GM19397 (cell line): Measurements from ENCODE around the gene FBXL22.

Source experiments
- ATAC-seq: cut with Tn5 transposase; IDR thresholded peaks from one replicate; pipeline ENCODE4 v1.9.1; 2021; ENCODE audit warnings: mild to moderate bottlenecking, moderate library complexity; ENCODE audit not compliant: unreplicated experiment

The FBXL22 gene

DNA sequence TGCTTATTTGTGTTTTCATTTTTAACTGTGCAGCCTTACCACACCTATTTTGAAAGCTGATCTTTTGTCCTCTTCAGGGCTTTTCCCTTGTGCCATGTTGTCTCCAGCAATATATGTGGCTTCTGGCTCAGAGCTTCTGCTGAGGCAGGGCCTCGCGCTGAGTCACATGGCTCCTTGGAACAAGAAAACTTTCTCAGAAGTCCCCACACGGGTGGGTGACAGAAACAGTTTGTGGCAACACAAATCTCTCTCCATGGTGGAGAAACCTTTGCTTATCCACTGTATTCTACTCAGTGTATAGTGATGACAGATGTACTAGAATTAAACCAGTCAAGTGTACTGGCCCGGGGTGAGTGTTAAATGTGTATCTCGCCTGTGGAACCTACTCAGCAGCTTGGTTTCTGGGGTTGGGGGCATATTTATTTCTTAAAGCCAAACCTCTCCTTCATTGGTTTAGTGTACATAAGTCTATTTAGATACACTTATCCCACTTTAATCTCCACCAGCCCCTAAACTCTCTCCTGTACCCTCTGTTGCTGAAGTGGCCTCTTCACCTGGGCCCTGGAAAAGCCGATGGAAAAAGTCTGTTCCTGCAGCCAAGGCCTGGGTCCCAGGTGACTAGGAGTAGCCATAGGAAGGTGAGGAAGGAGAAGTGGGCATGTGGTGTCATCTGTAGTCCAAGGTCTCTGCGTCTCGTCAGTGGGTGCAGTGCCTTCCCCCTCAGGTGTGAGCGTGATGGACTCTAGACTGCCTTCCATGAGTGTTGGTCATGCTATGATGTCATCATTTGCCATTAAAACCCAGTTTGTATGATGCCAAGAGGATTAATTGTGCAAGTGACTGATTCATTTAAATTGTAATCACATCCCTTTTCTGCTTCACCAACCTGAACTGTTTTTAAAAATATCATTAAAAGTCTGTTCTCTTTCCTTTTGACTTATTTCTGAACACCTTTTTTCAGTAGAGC lies 3.2 kb upstream of the FBXL22 start:
- ATAC-seq, result no peak

DNA sequence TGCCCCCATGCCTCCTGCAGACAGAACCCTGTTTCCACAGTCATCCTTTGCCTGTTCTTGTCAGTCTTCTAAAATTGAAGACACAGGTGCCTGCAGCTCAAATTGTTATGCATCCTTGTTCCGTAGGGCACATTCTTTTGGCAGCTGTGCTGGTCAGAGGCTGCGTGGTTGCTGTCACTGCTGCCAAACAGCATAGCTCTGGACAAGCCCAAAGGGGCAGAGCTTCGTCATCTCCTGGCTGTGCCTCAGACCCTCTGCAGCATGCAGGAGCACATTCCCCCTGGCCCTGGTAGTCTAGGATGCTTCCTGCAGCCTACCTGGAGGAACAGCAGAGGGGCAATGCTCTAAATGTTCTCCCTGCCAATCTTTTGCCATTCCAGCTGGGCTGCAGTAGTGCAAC lies 2.1 kb upstream of the FBXL22 start:
- no peak for ATAC-seq

DNA sequence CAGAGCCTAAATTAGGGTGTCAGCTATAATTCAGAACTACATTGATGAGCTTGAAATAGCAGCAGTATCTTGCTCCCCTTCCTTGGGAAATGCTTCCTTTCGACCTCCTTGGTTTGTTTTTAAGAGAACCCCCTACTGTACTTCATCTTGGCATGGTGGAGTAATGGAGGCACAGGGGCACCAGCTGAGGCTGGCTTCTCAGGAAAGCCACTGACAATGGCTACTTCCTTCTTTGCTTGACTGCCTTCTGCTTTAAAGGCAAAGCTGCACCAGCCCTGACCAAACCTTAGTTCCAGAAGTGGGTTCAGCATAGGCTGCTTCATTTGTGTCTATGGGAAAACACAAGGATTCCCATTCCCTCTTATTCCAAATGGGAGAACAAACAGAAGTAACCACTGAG lies 1.5 kb upstream of the FBXL22 start:
- no peak for ATAC-seq

DNA sequence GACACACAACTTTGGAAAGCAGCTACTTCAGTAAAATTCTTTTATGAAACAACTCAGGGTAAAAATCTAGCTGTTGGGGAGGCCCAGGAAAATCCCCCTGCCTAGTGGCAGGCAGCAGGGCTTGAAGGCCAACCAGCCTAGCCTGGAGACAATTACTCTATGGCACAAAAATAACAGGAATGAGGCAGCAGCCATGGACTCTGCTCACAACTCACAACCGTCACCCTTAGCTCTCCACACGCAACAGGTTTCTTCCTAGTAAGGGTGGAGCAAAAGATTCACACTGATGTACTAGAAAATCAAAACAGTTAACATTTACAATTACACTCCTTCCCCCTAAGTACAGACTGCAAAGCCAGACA lies 530 bp upstream of the FBXL22 start:
- no peak for ATAC-seq

DNA sequence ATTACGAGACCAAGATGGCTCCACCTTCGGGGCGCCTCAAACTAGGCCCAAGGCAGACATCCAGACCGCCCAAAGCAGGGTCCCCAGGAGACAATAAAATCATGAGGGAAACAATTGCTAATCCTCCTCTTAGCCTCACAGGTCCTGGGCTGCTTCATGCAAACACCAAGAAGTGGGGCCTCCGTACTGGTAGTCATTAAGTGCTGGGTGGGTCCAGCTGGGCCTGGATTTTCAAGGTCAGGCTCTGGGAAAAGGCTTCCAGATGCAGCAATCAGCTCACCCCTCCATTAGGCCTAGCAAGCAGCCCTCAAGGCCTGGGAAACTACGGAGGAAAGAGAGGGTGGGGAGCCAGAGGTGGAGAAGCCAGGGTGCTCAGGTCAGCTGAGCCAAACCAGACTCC lies 634 bp downstream of the FBXL22 start:
- no peak for ATAC-seq

DNA sequence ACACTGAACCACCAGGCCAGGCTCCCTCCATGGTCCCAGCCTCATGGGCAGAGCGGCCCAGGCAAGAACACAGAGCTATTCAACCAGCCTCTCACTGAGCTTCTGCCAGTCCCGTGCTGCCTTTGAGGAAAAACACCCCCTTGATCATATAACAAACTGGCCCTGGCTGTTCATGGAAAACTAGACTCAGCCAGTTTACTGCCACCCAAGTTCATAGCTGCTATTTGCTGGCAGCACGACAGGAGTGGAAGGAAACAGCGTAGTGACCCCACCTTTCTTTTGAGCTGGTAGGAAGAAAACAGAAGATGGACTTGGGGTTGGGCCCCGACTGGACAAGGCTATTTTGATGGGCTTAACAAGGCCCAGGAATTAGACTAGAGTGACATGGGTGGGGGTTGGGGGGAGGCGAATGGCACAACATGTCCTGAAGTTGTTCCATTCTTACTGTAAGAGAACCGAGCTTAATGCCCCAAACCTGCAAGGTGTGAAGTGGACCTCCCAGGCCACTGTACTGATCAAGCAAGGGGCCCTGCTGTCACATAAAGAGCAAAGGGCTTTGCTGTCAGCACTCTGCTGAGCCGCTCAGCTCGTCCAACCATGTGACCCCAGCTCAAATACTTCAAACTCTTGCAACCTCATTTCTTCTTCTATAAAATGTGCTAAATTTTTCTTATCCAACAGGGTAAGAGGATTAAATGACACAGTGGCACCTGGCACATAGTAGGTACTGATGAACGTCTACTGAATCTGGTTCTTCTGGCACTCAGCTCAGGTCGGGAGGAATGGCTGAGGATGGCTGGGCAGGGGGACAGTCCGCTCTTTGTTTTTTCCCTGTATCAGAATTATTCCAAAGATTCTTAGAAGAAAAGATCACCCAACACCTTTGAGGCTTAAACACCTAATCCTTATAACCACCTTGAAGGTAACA lies 1.6 kb downstream of the FBXL22 start:
- ATAC-seq, result no peak

DNA sequence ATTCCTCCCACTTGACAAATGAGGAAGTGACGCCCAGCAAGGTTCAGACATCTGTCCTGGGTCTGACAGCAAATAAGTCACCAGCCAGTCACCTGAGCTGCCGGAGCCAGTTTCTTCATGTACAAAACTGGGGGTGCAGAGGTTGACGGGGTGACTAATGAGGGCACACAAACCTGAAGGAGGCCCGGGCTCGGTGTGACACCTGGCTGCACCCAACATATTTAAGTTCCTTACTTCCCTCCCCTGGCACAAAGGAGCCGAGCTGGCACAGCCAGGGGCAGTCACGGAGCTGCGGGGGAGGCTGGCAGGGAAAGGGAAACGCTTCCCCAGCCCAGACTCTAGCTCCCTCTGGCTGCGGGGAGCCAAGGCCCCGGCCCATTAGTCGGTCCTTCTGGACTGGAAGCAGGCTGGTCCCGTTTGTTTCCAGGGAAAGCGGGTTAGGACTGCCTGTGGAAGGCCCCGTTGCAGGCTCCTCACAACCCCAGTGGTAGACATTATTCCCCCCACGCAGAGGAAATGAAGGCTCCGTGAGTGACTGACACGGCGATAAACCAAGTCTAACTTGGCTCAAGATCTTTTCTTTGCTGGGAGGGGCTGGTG lies 2.3 kb downstream of the FBXL22 start:
- no peak for ATAC-seq

DNA sequence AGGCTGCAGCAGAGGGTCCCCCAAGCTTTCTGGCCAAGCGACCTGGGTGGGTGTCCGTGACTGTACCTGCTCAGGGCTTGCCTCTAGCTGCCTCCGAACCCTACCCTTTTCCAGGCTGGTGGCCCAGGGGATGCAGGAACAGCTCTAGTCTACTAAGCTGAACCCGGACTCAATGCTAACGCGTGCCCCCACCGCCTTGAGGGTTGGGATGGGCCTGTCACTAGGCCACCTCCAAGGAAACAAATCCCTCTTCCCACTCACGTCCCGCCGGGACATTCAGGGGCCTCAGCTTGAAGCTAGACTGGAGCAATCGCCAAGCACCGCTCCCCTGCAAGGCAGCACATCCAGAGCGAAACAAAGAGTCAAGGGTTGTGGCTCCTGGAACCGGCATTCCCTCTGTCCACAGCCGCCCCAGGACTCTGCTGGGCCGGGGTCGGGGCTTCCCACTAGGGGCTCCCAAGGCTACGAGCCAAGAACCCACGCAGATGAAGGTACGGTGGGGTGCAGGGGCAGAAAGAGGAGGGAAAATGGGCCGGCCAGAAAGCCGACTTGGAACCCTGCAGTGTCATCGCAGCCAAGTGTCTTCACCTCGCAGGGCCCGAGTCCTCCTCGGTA lies 2.9 kb downstream of the FBXL22 start:
- ATAC-seq, result no peak

DNA sequence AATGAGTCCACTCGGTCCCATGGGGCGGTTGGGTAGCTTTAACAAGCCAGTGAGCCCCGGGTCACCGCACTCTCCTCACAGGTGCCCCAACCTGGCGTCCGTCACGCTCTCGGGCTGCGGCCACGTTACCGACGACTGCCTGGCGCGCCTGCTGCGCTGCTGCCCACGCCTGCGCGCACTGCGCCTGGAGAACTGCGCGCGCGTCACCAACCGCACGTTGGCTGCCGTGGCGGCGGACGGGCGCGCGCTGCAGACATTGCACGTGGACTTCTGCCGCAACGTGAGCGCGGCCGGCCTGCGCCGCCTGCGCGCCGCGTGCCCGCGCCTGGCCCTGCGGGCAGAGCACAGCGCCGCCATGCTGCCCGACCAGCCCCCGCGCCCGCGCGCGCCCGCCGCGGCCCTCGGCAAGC lies 3.4 kb downstream of the FBXL22 start:
- peak; percentile 76 for ATAC-seq

DNA sequence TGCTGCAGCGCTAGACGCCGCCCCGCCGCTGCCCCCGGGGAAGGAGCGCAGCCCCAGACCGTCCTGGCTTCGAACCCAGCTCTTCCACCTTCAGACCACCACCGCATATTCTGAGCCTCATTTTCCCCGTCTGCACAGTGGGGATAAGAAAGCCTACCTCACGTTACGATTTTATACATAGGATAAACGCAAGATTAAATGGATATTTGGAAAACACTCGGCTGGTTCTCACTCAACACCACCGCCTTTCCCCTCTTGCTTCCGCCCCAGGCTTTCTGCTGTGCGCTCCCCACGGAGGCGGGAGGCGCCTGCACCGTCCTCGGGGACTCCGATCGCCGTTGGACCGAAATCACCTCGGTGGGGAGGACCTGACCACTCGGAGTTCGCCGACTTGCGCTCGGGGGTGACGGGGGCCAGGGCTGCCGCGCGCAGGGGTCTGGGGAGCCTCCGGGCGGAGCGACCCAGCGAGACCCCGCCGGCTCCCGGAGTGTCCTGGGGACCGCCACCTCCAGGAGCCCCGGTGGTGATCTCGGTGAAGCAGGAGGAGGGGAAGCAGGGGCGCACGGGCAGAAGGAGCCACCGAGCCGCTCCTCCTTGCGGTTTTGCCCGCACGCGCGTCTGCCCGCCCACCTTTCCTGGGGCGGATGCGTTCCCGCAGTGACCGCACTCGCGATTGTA lies 4.0 kb downstream of the FBXL22 start:
- ATAC-seq, result peak; percentile 8

DNA sequence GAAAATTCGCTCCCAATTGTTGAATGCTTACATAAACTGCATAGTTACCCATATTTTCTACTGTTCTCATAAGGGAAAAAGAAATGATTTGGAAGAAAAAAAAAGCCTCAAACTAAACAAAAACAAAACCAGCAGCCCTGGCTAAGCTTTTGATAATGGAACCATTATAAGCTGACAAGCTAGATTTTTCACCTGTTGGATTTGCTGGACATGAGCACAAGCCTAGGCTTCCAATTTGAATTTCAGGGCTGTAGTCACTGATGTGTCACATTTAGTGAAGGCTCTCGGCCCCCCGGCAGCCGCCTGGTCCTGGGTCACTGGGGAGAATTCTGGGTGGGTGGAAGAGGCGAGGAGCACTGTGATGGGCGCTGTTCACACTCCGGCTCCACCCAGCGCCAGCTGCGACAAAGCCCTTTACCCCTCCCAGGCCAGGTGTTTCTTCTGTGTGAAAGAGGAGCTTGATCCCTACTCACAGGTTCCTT lies 4.6 kb downstream of the FBXL22 start:
- ATAC-seq, result no peak

DNA sequence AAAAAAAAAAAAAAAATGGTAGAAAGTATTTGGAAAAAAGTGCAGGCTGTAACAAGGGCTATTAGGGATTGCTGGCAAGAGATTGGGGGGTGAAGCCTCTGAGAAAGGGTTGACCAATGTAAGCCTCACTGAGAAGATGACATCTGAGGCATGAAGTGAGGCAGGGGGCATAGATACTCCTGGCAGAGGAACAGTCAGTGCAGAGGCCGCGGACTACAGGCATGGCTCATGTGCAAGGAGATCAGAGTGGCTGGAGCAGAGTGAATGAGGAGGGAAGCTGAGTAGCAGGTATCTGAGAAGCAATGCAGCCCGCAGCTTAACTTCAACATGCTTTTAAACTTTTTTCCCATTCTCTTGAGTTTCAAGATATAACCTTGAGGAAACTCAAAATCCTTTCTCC lies 5.4 kb downstream of the FBXL22 start:
- ATAC-seq, result no peak

DNA sequence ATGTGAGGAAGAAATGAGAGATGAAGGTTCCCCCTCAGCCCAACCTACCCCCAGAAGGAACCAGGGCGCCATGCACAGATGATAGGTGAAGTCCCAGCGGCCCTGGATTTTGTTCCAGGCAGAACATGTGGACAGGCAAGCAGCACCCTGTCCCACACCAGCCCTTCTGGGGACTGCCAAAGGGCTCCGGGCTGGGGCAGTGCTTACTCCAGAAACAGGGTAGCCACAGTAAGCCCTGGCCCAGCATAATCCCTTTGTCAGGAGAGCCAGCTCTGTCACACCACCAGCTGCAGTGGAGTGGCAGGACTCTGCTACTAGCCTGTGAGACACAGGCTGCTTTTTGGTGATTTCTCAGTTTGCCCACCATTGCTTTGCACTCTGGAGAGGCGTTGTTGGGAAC lies 6.3 kb downstream of the FBXL22 start:
- ATAC-seq, result no peak

DNA sequence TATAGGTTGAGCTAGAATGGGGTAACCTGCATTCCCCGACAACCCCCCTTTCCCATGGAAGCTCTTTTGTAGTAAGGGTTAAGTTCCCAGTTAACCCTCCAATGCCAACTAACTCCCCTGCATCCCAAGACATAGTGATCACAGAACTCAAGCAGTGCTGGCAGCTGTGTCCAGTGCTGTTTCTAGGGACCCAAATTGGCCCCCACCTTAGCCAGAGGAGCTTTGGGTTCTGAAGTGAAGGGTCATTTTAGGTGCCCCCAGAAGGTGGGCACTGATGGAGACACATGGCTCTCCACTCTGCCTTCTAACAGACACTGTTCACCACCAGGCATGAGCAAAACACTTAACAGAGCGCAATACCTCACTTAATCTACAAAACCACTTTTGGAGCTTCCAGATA lies 7.1 kb downstream of the FBXL22 start:
- ATAC-seq, result no peak

DNA sequence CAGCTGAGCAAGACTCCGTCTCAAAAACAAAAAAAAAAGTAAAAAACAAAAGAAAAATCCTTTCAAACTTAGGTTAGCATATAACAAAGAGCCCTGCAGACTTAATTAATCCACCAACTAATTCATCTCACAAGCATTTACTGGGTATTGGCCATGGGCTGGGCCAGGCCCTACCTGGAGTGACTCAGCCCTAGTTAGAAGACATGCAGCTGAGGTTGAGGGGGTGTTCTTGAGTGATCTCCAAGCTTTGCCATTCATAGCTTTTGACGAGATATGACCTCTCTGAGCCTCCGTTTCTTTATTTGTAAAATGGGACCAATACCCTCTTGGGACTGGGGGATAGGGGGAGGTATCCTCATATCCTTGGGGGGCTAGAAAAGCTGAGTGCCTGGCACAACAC lies 7.8 kb downstream of the FBXL22 start:
- ATAC-seq, result no peak

DNA sequence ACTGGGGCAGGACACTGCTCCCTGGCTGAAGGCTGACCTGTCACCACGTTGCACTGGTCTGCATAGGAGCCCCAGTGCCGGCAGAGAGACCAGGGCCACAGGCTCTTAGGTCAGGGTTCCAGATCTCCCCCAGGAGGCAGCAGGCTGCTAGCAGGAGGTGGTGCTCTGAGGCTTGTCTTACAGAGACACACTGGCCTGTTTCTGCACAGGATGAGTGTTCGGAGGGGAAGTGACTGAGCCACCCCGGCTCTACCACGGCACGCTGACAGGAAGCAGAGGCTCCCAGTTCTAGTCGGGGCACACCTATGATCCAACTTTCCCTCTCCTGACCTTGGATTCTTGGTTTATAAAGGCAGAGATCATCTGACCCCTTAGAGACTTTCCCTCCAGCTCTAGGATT lies 8.6 kb downstream of the FBXL22 start:
- ATAC-seq, result no peak

DNA sequence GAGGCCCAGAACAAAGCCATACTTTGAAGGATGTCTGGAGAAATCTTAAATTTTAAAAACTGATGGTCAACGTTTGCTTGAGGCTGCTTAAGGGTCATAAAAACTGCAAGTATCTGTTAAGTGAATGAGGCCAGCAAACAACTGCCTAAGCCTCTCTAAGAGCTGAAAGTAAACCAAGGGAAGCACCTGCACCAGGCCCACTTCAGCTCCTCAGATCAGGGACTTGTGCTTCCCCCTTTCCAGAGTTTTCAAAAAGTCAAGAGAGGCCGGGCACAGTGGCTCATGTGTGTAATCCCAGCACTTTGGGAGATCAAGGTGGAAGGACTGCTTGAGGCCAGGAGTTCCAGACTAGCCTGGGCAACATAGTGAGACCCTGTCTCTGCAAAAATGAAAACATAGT lies 9.1 kb downstream of the FBXL22 start:
- ATAC-seq, result no peak

DNA sequence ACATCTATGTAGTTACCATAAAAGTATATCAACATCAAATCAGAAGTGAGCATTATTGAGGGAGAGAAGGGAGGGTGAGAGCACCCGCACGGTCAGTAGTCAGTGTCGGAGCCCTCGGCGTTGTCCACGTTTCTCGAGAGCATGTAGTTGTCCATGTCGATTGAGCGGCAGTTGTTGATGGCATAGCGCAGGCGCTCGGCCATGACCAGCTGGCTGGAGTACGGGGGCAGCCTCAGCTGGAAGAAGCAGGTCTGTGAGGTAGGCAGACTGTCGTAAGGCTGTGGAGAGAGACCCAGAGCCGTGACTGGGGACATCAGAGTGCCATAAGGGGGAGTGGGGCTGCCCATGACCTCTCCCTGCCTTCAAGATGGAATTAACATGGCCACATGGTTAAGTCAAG lies 11.8 kb downstream of the FBXL22 start:
- ATAC-seq, result no peak

DNA sequence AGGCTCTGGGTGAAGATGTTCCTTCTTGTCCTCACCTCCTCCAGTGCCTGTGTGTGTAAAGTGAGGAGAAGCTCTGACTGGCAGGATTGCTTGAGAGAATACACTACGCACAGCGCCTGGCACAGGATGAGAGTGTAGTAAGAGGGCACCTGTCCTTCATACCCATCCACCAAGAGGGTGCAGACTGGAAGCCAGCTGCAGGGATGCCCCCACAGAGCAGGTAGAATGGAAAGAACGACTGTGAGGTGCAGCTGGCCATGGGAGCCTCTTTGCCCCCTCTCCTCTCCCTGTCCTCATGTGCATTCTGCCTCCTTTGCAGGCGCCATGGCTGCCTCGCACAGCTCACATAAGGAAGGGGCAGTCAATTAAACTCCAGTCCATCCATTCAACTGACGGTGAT lies 12.3 kb downstream of the FBXL22 start:
- no peak for ATAC-seq

DNA sequence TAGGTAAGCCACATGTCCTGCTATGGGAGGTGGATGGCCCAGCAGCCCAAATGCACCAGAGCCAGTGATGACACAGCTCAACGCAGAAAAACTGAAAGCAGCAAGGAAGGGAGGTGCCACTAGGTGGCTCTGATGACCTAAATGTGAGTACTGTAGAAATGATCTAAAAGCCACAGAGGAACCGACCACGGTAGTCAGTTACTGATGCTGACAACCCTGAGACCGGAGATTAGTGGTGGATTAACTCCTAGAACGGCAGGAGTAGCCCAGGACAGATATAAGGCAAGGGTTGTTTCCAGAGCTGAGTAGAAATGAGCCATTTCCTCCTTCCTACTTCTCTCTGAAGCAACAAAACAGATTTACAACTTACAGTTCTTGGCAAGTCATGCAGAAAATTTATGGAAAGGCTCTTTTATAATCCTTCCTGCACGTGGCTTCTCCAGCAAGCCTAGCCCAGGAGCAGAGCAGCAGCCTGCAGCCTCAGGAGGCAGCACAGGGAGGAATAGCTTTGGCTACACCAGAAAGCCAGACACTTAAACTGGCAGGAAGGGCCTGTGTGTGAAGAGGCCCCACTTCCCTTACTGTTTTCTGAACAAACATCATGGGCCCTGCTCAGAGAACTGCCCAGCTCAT lies 13.1 kb downstream of the FBXL22 start:
- peak; percentile 52 for ATAC-seq
